HCT116 (cell line): ENCODE data around the gene GBE1. TPM values are rescaled to one million over a fixed set of nuclear protein-coding genes. Genes with fewer than 3 reads are reported as not detected.

Source experiments
- ATAC-seq: fragments of 200-7000 bp; cut with Tn5 transposase; 2 replicates; pipeline ENCODE4 v1.9.1; 2020; ENCODE audit warnings: mild to moderate bottlenecking, moderate library complexity
- BruUV-seq: library from RNA; stranded (reverse); fragments of 400-500 nt; replicated peaks from 2 replicates; lab custom pipeline; 2021; lab: Mats Ljungman, UMichigan
- CTCF ChIA-PET: fragments of 300-600 bp; sonication (Branson Sonifier 250); formaldehyde crosslinking; loops from one replicate; lab custom pipeline; 2021; ENCODE audit warnings: antibody characterized with exemption; lab: Charles Lee
- POLR2A ChIA-PET: fragments of 300-600, 350-600 bp; sonication (Branson Sonifier 250); formaldehyde crosslinking; loops from one replicate; lab custom pipeline; 2021; ENCODE audit warnings: antibody characterized with exemption; lab: Charles Lee
- RAD21 ChIA-PET, 2 experiments: fragments of 300-600 bp; sonication (Branson Sonifier 250); formaldehyde crosslinking; loops; one replicate each; lab custom pipeline; 2023; ENCODE audit warnings: low total read pairs in 2 of 2; ENCODE audit not compliant: uncharacterized antibody in 2 of 2, unreplicated experiment in 2 of 2, low non-redundant PET in 1 of 2; lab: Charles Lee
- DNase-seq: peaks from one replicate; pipeline ENCODE4 v3.0.0-alpha.2; 2010; ENCODE audit warnings: low read depth, low spot score
- H2AFZ ChIP-seq: fragments of 200-600 bp; shearing (Covaris generic), sonication (generic); 2 replicates; pipeline ENCODE4 v1.6.1; 2017; ENCODE audit warnings: low read depth, mixed run types, mixed read lengths, antibody characterized with exemption, low read length; ENCODE audit not compliant: poor library complexity, severe bottlenecking
- H3K27ac ChIP-seq: 2 replicates; pipeline ENCODE4 v1.5.1; 2012; ENCODE audit warnings: low read depth, low read length
- H3K27me3 ChIP-seq: fragments of 200-600 bp; sonication (generic); 2 replicates; pipeline ENCODE4 v1.6.1; 2016; ENCODE audit warnings: mixed run types, low read length, mixed read lengths; ENCODE audit not compliant: insufficient read depth
- H3K36me3 ChIP-seq, 2 experiments: fragments of 200-500 bp in 1 of 2; fragments of 200-600 bp in 1 of 2; sonication (Bioruptor generic) in 1 of 2; sonication (generic) in 1 of 2; 2 replicates each; pipeline versions ENCODE4 v1.5.1 to v1.6.1; 2014 to 2016; ENCODE audit warnings: low read length in 2 of 2, inconsistent platforms in 1 of 2, mixed read lengths in 1 of 2, mixed run types in 1 of 2; ENCODE audit not compliant: insufficient read depth in 2 of 2, control insufficient read depth in 1 of 2
- H3K4me1 ChIP-seq, 2 experiments: fragments of 200-600 bp in 1 of 2; sonication (generic) in 1 of 2; 2 replicates each; pipeline versions ENCODE4 v1.5.1 to v1.6.1; 2012 to 2017; ENCODE audit warnings: low read length in 2 of 2, inconsistent platforms in 1 of 2, mild to moderate bottlenecking in 1 of 2, mixed read lengths in 1 of 2, mixed run types in 1 of 2, moderate library complexity in 1 of 2; ENCODE audit not compliant: insufficient read depth in 2 of 2, control insufficient read depth in 1 of 2
- H3K4me2 ChIP-seq: fragments of 200-600 bp; sonication (generic); 2 replicates; pipeline ENCODE4 v1.6.1; 2017; ENCODE audit warnings: mixed run types, low read length, mixed read lengths
- H3K4me3 ChIP-seq, 2 experiments: fragments of 200-600 bp in 1 of 2; sonication (generic) in 1 of 2; replicated peaks in 1 of 2; 2 replicates each; pipeline ENCODE4 v1.5.1; 2011 to 2016; ENCODE audit warnings: low read length in 2 of 2, control low read depth in 1 of 2, low read depth in 1 of 2, mild to moderate bottlenecking in 1 of 2, mixed read lengths in 1 of 2, mixed run types in 1 of 2
- H3K79me2 ChIP-seq: fragments of 200-600 bp; sonication (generic); 2 replicates; pipeline ENCODE4 v1.6.1; 2017; ENCODE audit warnings: mild to moderate bottlenecking, mixed run types, low read length, moderate library complexity, mixed read lengths; ENCODE audit not compliant: insufficient read depth
- H3K9ac ChIP-seq: fragments of 200-600 bp; sonication (generic); 2 replicates; pipeline ENCODE4 v1.6.1; 2016; ENCODE audit warnings: low read length, mixed read lengths
- H3K9me2 ChIP-seq: fragments of 200-600 bp; sonication (generic), shearing (Covaris generic); 2 replicates; pipeline ENCODE4 v1.6.1; 2017; ENCODE audit warnings: mixed run types, mild to moderate bottlenecking, moderate library complexity; ENCODE audit not compliant: insufficient read depth
- H3K9me3 ChIP-seq, 2 experiments: fragments of 200-500 bp in 1 of 2; fragments of 200-600 bp in 1 of 2; sonication (Bioruptor generic) in 1 of 2; sonication (generic) in 1 of 2; 2 replicates each; pipeline ENCODE4 v1.6.1; 2014 to 2017; ENCODE audit warnings: low read length in 2 of 2, mixed read lengths in 2 of 2, inconsistent platforms in 1 of 2, low read depth in 1 of 2, mild to moderate bottlenecking in 1 of 2, mixed run types in 1 of 2, moderate library complexity in 1 of 2; ENCODE audit not compliant: control insufficient read depth in 1 of 2, insufficient read depth in 1 of 2
- H4K20me1 ChIP-seq: fragments of 200-600 bp; sonication (generic), shearing (Covaris generic); 2 replicates; pipeline ENCODE4 v1.6.1; 2017; ENCODE audit warnings: mixed run types, mild to moderate bottlenecking, moderate library complexity; ENCODE audit not compliant: insufficient read depth
- ATF3 ChIP-seq: IDR thresholded peaks from 2 replicates; pipeline ENCODE4 v1.6.1; 2012
- CBX3 ChIP-seq: IDR thresholded peaks from 2 replicates; pipeline ENCODE4 v1.6.1; 2012; ENCODE audit warnings: low read depth
- CEBPB ChIP-seq: IDR thresholded peaks from 2 replicates; pipeline ENCODE4 v1.6.1; 2012; ENCODE audit warnings: low read depth
- EGR1 ChIP-seq: IDR thresholded peaks from 2 replicates; pipeline ENCODE4 v1.6.1; 2012; ENCODE audit warnings: low read depth
- ELF1 ChIP-seq: IDR thresholded peaks from 2 replicates; pipeline ENCODE4 v1.6.1; 2012; ENCODE audit warnings: low read depth, borderline replicate concordance
- EZH2 ChIP-seq: fragments of 200-600 bp; sonication (generic); IDR thresholded peaks from 2 replicates; pipeline ENCODE4 v1.6.1; 2017; ENCODE audit warnings: antibody characterized with exemption, mixed run types
- EZH2phosphoT487 ChIP-seq: fragments of 200-600 bp; IDR thresholded peaks from 2 replicates; pipeline ENCODE4 v1.6.1; 2018; ENCODE audit warnings: antibody characterized with exemption, borderline replicate concordance
- POLR2A ChIP-seq: IDR thresholded peaks from 2 replicates; pipeline ENCODE4 v1.7.0; 2011; ENCODE audit warnings: borderline replicate concordance; ENCODE audit not compliant: insufficient read depth, insufficient read length; ENCODE audit errors: extremely low read depth
- POLR2AphosphoS5 ChIP-seq: IDR thresholded peaks from 2 replicates; pipeline ENCODE4 v1.6.1; 2011; ENCODE audit warnings: mild to moderate bottlenecking, low read depth, low read length, moderate library complexity
- REST ChIP-seq: IDR thresholded peaks from 2 replicates; pipeline ENCODE4 v1.6.1; 2012; ENCODE audit warnings: low read depth
- SIN3A ChIP-seq: IDR thresholded peaks from 2 replicates; pipeline ENCODE4 v1.6.1; 2012; ENCODE audit warnings: low read depth
- SP1 ChIP-seq: IDR thresholded peaks from 2 replicates; pipeline ENCODE4 v1.6.1; 2012; ENCODE audit warnings: low read depth
- SRF ChIP-seq: IDR thresholded peaks from 2 replicates; pipeline ENCODE4 v1.6.1; 2012; ENCODE audit warnings: low read depth
- ZFX ChIP-seq: fragments of 450-650 bp; IDR thresholded peaks from 2 replicates; pipeline ENCODE4 v1.6.1; 2017
- intact Hi-C: fragments of 100-400 bp; cut with micrococcal nuclease; formaldehyde crosslinking; loops from 2 replicates; pipeline ENCODE4 v1.10.0; 2022
- total RNA-seq: library from RNA; stranded (reverse); gene quantifications from one replicate; pipeline ENCODE4 v1.2.1, GENCODE V29; 2021; ENCODE audit not compliant: unreplicated experiment
- TF ChIP-seq, protein P1 (sequence below): IDR thresholded peaks from 2 replicates; pipeline ENCODE4 v1.6.1; 2012

GBE1 gene
- total RNA-seq, 1 experiment from 2014 or later, result 27.7 TPM

DNA sequence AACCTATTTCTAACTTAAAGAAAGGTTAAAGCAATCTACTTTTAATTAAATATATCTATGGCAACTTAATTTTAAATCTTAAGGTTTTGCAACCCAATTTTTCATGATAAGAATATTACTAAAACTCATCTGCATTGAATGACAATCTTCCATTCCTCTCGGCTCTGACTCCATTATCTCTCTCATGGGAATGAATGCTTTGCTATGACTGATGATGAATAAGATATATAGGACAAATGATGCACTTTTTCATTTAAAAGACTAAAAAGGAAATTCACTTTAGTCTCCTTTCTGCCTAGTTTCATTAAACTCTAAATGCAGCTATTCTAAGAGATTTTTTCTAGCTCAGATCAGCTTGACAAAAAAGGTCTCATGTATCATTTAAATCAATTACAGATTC is 68.7 kb downstream of the GBE1 start:
- intact Hi-C loops, result no loop called here
- no peak for TF ChIP-seq POLR2AphosphoS5
- TF ChIP-seq, protein P1, sequence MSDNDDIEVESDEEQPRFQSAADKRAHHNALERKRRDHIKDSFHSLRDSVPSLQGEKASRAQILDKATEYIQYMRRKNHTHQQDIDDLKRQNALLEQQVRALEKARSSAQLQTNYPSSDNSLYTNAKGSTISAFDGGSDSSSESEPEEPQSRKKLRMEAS, result no peak
- TF ChIP-seq SIN3A, result no peak
- no peak for TF ChIP-seq EZH2
- no peak for TF ChIP-seq SP1
- no peak for TF ChIP-seq SRF
- TF ChIP-seq REST, result no peak
- no peak for TF ChIP-seq ELF1
- TF ChIP-seq CEBPB, result no peak
- no peak for TF ChIP-seq POLR2A
- no peak for TF ChIP-seq CBX3
- TF ChIP-seq EGR1, result no peak
- TF ChIP-seq EZH2phosphoT487, result no peak
- TF ChIP-seq ATF3, result no peak
- no peak for TF ChIP-seq ZFX
- no peak overlapping the region for H3K4me2 ChIP-seq

More for the DNA sequence above, 68.7 kb downstream of the GBE1 start:
- H2AFZ ChIP-seq, result no peak overlapping the region
- ChIA-PET CTCF (no interaction called here), POLR2A (no interaction called here), RAD21 (no interaction called here)
- no peak overlapping the region for H3K27ac ChIP-seq
- BruUV-seq, result no TSS peak
- H3K9me2 ChIP-seq, result no peaks in the 10 kb centered on the region
- H3K4me1 ChIP-seq, result no peaks in the 10 kb centered on the region
- DNase-seq (no peak), ATAC-seq (no peak)
- H3K9ac ChIP-seq, result no peak overlapping the region
- no peak overlapping the region for H3K4me3 ChIP-seq
- H3K27me3 ChIP-seq, result no peaks in the 10 kb centered on the region
- H3K79me2 ChIP-seq, result no peaks in the 10 kb centered on the region
- no peaks in the 10 kb centered on the region for H4K20me1 ChIP-seq
- no peaks in the 10 kb centered on the region for H3K36me3 ChIP-seq
- no peaks in the 10 kb centered on the region for H3K9me3 ChIP-seq
